GM18873 (cell line): Measurements from ENCODE around the gene TOMM20.
"Not testable (repeated sequence)": the region's sequence is repeated elsewhere in the genome, so short reads cannot be mapped to it uniquely, and the experiment has no call there.

Source experiments
- ATAC-seq: cut with Tn5 transposase; IDR thresholded peaks from one replicate; pipeline ENCODE4 v1.9.1; 2021; ENCODE audit warnings: mild to moderate bottlenecking, moderate library complexity, moderate number of reproducible peaks; ENCODE audit not compliant: unreplicated experiment, low FRiP score

TOMM20 gene

DNA sequence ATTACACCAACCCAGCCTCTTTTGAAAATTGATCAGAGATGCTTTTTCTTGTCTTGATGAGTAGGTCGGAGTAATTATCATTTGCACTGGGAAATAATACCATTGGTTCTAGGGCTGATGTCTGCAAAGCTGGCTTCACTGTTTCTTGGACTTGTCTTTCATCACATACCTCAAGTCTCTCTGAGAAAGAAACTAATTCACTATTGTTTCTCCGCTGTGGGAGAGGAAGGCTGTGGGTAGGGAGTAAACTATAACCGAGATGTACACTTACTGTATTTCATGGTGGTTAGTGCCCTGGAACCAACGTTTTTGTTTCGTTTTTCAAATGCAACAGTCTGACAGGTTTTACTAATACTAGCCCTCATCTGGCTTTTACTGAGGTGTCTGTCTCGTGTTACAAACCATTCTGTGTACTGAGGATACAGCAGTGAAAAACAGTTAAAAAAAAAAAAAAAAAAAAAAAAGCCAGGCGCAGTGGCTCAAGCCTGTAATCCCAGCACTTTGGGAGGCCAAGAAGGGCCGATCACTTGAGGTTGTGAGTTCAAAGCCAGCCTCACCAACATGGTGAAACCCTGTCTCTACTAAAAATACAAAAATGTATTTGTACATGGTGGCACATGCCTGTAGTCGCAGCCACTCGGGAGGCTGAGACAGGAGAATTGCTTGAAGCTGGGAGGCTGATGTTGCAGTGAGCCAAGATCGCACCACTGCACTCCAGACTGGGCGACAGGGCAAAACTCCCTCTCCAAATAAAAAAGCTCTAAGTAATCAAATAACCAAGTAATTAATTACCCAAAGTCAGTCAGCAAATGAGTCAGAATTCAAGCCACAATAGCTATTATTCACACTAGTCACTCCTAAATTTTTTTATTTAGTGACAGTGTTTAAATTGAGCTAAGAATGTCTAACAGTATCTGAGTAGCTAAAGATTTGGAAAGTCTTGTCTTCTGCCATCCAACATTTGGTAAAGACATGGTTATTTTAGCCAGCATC, 23.3 kb downstream of the TOMM20 start:
- peak; percentile 85 for ATAC-seq

DNA sequence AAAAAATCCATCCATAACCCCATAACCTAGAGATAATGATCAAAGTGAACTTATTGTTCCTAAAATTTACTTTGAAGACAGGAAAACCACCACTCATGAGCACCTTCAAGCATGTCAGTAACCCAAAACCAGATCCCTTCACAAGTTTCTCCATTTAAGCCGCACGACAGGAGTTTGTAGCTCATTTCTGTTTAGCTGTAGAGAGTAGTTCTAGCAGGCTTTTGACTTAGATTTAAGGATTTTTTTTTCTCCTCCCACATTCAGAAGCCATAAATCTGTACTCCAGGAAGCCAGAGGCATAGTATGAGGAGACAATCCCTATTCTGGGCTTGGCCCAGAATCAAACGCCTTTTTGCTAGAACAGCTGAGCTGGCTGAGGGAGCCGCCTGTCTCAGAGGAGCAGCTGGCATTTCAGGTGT, 25.6 kb downstream of the TOMM20 start:
- ATAC-seq = no peak

DNA sequence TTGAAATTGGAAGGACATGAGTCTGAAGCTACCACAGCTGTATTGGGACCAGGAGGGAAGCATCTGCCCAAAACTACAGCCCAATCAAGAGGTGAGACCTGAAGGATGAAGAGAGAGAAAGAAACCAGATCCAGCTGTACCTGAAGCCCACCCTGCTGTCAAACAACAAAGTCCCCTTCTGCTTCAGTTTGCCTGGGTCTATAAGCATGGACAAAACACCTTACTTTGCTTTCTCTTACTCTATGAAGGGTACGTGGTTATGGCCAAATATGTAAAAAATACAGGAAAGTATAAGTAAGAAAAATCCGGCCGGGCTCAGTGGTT, 26.4 kb downstream of the TOMM20 start:
- no peak for ATAC-seq

DNA sequence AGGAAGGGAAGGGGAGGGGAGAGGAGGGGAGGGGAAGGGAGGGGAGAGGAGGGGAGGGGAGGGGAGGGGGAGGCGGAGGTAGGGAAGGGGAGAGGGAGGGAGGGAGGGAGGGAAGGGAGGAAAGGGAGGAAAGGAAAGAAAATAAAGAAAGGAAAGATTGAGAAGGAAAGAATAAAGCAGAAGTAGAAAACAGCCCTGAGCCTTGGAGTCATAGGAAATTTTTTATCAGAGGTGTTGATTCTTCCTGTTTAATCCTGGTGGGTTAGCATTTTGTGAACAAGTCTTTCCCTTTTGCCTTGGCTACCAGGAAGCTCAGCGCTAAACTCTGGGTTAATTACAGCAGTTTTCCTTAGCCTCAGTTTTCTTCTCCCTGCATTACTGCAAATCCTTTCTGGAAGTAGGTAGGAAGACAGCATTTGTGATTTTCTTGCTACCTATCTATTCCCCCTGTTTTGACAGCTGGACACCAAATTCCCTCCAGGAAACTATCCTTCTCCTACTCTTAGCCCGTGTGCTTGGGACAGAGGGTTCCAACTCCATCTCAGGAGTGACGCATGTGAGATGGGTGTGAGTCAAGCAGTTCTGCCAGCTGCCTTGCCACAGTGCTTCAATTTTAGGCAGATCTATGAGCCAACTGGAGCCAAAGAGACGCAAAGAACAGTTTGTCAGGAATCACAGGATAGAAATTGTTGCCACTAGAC, 26.9 kb downstream of the TOMM20 start:
- ATAC-seq = no peak

DNA sequence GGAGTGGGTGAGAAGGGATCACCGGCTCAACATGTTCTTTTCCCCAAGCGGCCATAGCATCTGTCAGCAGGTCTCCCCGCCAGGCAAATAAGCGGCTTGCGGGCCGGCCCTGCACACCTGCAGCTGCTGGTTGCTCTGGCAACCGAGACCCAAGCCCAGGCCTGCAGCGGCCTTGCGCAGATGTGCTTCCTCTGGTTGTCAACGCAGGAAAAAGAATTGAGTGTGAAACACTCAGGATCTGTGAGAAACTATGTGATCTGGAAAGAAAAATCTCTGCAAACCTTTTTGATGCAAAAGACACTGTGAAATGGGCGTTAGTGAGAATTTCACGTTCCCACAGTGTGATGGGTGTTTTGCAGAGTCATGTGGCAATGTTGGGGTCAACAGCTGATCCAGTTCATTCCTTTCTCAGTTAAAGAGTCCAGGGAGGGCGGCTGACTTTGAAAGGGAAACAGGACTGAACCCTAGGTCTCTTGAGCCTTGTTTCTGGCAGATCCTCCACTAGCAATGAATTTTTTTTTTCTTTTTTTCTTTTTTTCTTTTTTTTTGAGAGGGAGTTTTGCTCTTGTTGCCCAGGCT, 28.4 kb downstream of the TOMM20 start:
- no peak for ATAC-seq

DNA sequence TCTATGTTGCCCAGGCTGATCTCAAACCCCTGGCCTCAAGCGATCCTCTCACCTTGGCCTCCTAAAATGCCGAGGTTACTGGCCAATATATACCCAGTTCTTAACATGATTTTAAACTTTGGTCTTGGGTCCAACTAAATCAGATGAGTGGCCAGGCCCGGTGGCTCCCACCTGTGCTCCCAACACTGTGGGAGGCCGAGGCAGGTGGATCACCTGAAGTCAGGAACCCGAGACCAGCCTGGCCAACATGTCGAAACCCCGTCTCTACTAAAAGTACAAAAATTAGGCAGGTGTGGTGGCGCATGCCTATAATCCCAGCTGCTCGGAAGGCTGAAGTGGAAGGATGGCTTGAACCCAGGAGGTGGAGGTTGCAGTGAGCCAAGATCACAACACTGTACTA, 29.6 kb downstream of the TOMM20 start:
- ATAC-seq = no peak

DNA sequence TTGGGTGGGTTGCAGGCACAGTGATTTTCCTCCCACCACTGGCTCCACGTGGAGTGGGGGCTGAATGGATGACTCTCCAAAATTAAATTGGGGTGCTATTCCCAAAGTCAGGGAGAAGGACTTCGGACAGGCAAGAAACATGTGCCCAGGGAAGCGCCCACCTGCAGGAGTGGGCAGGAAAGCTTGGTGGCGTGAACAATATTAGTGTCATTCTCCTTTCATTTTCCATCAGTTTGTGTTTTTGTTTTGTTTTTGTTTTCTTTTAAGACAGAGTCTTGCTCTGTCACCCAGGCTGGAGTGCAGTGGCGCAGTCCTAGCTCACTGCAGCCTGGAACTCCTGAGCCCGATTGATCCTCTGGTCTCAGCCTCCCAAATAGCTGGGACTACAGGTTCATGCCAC, 30.1 kb downstream of the TOMM20 start:
- no peak for ATAC-seq

DNA sequence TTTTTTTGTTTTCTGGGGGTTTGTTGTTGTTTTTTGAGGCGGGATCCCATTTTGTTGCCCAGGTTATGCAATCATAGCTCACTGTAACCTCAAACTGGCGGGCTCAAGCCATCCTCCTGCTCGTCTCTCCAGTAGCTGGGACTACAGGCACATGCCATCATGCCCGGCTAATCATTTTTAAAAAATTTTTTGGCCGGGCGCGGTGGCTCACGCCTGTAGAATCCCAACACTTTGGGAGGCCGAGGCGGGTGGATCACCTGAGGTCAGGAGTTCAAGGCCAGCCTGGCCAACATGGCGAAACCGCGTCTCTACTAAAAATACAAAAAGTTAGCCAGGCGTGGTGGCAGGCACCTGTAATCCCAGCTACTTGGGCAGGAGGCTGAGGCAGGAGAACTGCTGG, 31.1 kb downstream of the TOMM20 start:
- not testable (repeated sequence) for ATAC-seq

DNA sequence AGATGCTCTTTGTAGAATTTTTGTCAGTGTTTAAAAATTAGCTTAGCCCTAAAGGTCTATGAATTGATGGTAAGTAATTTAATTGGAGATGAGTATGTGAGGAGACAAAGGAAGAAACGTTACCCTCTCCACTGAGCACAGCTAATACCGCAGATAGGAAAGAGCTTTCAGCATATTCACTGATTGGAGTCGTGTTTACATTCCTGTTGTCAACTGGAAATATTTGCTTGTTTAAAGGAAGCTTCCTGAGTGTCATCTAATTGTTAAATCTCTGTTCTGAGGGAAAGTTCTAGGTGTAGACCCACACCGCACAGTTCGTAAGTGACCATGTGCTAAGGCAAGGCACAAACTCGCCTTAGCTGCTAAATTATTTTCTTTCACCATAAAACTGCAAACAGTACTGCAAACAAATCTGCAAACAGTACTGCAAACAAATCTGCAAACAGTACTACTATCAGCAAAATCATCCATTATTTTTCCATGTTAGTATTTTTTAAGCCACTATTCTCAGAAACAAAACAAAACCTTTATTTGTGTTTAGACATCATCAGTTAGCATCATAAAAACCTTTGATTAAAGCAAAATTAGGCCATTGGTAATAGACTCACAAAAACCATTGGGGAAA, 32.6 kb downstream of the TOMM20 start:
- no peak for ATAC-seq

DNA sequence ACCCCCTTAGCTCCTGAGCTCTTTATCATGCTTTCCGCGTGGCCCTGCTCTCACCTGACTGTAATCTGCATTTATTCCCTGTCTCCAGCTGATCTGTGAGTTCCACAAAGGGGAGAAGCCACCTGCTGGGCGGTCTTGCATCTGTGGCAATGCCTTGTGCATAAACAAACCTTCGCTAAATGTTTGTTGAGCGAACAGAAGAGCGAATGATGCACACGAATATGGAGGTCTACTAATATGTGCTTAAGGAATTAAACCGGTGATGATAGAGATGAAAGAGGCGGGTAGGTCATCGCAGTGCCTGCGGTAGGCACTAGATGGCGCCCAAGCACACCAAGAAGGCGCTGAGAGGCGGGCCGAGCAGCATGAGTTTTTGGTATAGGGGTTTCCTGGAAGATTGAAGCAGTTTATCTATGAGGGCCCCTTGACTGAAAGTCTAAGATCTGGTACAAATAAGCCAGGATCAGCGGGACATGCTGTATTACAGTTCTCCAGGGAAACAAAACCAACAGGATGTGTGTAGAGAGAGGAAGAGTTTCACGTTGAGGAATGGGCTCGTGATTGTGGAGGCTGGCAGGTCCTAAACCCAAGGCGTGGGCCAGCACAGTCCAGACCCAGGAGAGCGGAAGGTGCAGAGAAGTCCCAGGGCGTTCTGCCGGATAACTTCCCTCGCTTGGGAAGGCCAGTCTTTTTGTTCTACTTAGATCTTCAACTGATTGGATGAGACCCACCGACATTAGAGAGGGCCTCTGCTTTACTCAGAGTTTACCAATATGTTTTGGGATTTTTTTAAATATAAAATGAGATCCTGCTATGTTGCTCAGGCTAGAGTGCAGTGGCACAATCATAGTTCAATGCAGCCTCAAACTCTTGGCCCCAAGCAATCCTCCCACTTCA, 34.7 kb downstream of the TOMM20 start:
- no peak for ATAC-seq

DNA sequence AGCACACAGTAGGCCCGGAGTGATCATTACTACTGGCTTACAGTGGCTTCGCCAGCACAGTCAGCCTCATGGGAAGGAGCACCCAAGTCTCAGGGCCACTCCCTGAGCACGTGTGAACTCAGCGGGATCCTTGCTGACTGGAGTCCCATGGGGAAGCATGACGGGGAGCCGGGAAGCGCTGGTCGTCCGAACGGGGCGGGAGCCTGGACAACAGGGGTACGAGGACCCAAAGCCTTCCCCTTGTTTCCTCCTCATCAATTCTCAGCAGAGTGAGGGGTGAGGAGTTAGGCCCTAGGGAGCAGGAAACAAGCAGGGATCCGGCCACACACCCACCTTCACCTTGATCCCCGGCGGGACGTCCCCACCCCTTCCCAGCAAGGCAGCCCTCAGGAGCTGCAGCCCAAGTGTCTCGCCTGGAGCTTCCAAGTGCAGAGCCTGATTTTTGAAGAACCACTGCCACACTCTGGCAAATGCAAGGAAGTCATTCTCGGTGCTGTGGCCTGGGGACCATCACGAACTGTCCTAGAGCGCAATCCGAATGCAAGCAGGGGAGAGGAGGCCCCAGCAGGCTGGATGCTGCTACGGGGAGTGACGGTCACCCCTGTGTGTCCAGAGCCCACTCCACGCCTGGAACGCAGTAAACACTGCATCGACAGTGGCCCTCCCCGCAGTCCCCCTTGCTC, 35.5 kb downstream of the TOMM20 start:
- ATAC-seq = no peak

DNA sequence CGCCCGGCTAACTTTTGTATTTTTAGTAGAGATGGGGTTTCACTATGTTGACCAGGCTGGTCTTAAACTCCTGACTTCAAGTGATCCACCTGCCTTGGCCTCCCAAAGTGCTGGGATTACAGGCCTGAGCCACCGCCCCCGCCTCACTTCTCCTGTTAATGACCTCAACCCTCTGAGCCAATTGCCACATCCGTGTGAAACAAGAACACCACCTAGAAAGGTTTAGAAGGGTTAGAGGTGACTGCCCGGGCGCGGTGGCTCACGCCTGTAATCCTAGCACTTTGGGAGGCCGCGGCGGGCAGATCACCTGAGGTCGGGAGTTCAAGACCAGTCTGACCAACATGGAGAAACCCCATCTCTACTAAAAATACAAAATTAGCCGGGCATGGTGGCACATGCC, 36.2 kb downstream of the TOMM20 start:
- not testable (repeated sequence) for ATAC-seq

DNA sequence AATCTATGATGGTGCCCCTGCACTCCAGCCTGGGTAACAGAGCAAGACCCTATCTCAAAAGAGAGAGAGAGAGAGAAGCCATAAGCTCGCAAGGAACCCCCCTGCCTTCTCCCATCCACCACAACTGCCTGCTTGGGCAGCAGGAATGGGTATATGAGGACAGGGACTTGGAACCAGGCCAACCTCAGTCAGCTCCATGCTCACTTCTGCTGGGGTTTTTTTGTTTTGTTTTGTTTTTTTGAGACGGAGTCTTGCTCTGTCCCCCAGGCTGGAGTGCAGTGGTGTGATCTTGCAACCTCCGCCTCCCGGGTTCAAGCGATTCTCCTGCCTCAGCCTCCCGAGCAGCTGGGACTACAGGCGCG, 36.6 kb downstream of the TOMM20 start:
- not testable (repeated sequence) for ATAC-seq

DNA sequence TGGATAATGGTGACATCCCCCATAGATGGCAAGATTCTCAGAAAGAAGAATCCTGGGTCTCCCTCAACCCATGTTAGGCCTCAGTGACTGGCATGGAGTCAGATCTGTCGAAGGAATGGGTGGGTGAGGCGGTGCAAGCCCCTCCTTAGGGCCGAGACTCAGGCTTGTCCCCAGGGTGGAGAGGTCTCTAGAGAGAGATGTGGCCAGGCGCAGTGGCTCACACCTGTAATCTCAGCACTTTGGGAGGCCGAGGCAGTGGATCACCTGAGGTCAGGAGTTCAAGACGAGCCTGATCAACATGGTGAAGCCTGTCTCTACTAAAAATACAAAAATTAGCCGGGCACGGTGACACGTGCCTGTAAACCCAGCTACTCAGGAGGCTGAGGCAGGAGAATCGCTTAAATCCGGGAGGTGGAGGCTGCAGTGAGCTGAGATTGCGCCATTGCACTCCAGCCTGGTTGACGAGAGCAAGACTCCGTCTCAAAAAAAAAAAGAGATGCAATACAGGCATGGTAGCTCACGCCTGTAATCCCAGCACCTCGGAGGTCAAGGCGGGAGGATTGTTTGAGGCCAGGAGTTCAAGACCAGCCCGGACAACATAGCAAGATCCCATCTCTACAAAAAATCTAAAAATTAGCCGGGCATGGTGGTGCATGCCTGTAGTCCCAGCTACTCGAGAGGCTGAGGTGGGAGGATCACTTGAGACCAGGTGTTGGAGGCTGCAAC, 37.2 kb downstream of the TOMM20 start:
- not testable (repeated sequence) for ATAC-seq

DNA sequence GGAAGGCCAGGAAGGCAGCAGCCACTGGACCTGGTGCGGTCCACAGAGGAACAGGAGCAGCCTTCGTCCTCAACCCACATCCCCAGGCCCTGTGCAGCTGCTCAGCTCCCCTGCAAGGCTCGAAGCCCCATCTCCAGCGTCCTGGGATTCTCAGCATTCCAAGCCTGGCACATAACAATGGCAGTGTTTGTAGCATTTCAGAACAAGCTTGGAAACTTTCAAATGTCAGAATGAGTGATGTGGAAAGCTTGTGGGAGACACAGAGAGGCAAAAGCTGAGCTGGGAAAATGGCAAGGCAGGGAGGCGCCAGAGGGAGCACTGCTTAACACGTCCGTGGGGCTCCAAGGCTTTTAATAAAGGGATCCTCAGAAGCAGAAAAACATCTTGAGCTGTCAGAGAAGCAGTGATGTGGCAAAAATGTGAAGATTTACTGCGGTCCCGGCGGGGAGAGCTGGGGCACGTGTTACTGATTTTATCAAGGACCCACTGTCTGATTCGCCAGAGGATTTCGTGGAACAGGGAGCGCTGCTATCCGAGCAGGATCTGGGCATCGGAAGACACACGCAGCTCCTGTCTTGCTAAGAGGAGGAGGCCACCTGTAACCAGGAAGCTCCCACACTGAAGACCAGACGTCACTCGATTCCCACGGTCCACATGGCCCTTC, 38.1 kb downstream of the TOMM20 start:
- no peak for ATAC-seq

DNA sequence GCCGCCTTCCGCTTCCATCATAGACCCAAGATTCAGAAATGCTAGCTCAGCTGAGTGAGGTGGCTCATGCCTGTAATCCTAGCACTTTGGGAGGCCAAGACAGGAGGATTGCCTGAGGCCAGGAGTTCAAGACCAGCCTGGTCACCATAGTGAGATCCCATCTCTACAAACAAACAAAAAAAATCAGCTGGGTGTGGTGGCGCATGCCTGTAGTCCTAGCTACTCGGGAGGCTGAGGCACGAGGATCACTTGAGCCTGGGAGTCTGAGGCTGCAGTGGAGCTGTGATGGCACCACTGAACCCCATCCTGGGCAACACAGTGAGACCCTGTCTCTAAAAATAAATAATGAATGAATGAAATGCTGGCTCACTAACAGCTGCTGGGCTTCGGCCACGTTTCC, 39.7 kb downstream of the TOMM20 start:
- ATAC-seq = no peak

DNA sequence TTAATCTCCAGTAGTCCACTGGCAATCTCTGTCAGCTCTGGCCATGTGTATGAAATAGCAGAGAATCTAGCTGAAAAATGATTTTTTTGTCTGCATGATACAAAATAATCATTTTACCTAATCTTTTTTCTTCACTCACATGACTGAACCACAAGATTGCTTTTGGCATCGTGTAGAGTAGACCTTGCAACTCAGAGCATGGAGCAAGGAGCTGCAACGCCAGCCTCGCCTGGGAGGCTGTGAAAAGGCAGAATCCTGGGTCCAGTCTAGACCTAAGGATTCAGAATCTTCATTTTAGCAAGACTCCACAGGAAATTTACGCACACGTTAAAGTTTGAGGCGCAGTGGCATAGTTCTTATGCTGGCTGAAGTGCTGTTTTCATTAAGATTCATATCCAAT, 40.2 kb downstream of the TOMM20 start:
- ATAC-seq = no peak

DNA sequence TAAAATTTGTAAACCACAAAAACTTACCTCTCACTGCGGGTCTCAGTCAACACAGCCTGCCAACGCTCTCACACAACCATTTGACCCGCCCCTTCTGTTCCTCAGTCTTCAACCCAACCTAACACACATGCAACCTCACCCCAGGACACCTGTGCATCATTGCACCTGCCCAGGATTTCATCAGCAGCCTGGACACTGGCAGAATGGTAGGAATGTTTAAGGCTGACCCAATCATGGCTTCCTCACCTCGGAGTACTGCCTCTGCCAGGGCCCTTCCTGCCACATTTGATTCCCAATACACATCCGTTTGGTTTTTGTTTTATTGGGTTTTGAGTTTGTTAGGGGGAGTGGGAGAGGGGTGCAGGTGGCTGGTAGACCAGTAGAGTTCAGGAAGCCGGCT, 40.7 kb downstream of the TOMM20 start:
- no peak for ATAC-seq
